ENCODE results near the gene MAPK8IP2. TPM values are rescaled to one million over a fixed set of nuclear protein-coding genes. Genes with fewer than 3 reads are reported as not detected.
A peak's percentile ranks its signal among the peaks of the same experiment; 100 is the strongest.

The MAPK8IP2 gene
- total and polyA plus RNA-seq, 2 of the 4 experiments (the other 2 are of a cell fraction) = under 0.01 to 0.14 TPM

DNA sequence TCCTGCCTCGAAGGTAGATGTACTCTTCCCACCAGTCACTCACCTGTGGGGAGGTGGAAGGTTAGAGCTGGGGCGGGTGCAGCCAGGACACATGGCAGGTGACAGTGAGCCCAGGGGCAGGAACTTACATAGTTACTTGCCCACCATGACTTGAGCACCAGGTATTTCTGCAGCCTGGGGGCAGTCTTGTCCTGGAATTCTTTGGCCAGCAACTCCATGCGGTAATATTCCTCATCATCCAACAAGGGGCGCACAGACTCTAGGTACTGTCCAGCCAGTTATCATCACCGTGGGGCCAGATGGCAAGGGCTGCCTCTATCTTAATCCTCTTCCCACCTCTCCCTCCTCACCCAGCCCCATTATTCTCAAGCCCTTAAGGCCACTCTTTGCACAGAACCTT, 24.5 kb upstream of the MAPK8IP2 start:
- Histone ChIP-seq H3K79me1 (ENCODE audit: low read depth in 1 of 2, low read length in 2 of 2) (peaks cover 1 to 17% of the 10 kb centered on the region in 2 experiments; a peak in 3 of 4 replicates), H4K91ac (ENCODE audit: insufficient read depth, low read depth, low read length) (no peak overlapping the region), H3K36me3 (ENCODE audit: control insufficient read depth, insufficient read depth, low read length) (peaks cover 2% of the 10 kb centered on the region; the same call in 1 of the 2 replicates), H3K9me1 (ENCODE audit: insufficient read depth, low read length) (peaks cover 19% of the 10 kb centered on the region), H2BK20ac (ENCODE audit: low read depth, low read length) (no peak overlapping the region), H3K4me2 (ENCODE audit: low read depth, low read length) (no peak overlapping the region), H3K23ac (ENCODE audit: low read depth, low read length) (no peak overlapping the region), H3K27me3 (ENCODE audit: control insufficient read depth, insufficient read depth, low read length) (no peaks in the 10 kb centered on the region), H3K18ac (ENCODE audit: low read depth, low read length) (no peak overlapping the region), H2BK15ac (ENCODE audit: low read depth, low read length) (no peak overlapping the region), H3K9me3 (ENCODE audit: control insufficient read depth, insufficient read depth, low read length) (no peaks in the 10 kb centered on the region), H3K4me3 (ENCODE audit: insufficient read depth, low read depth, low read length) (no peak overlapping the region), H3K56ac (ENCODE audit: extremely low read depth, insufficient read depth, low read length) (no peak overlapping the region), H3K9ac (ENCODE audit: low read depth, low read length) (no peak overlapping the region), H3K14ac (replicated peaks; ENCODE audit: low read depth, low read length) (no peak overlapping the region), H2BK5ac (ENCODE audit: low read depth, low read length, poor library complexity, severe bottlenecking) (no peak overlapping the region), H3K4me1 (ENCODE audit: control insufficient read depth, insufficient read depth, low read length) (peaks cover 12% of the 10 kb centered on the region), H4K5ac (ENCODE audit: low read depth, low read length) (no peak overlapping the region), H4K8ac (ENCODE audit: low read depth in 2 of 2, low read length in 2 of 2) (no peak overlapping the region), H2AK9ac (replicated peaks; ENCODE audit: low read depth, low read length, poor library complexity) (no peak overlapping the region), H3K27ac (ENCODE audit: insufficient read depth, low read length) (no peak overlapping the region), H4K20me1 (ENCODE audit: insufficient read depth, low read length) (no peaks in the 10 kb centered on the region), H2AFZ (replicated peaks; ENCODE audit: low read length, poor library complexity) (no peak overlapping the region), H2BK120ac (ENCODE audit: low read depth, low read length) (no peak overlapping the region), H2AK5ac (ENCODE audit: low read depth, low read length) (no peak overlapping the region), H3K4ac (ENCODE audit: low read depth, low read length) (no peak overlapping the region)
- intact Hi-C loops (cut with micrococcal nuclease) (loop anchor here (5.0 kb wide), 1 partner anchor 46 kb away; no protein-coding TSS in a partner anchor), in situ Hi-C loops (cut with MboI; ENCODE audit: low sequenced_read_pairs) (loop anchor here (5.0 kb wide), 1 partner anchor 49 kb away; the partner anchor contains the start of gene SCO2), dilution Hi-C loops (cut with HindIII; ENCODE audit: low sequenced_read_pairs, unreplicated experiment) (no loop called here)
- CTCF ChIA-PET = no interaction called here
- WGBS, 2 experiments (ENCODE audit: extremely low coverage in 2 of 2, insufficient read length in 1 of 2) = 43% methylated on average over 1 of the region's 5 CpGs; no CpG with 5 or more reads in 1 of the 2 experiments
- BruUV-seq (replicated peaks) = no TSS peak
- no peak for TF ChIP-seq POLR2A (IDR thresholded peaks at IDR 0.05; ENCODE audit: low read depth, low read length)
- no peak for TF ChIP-seq MAZ (IDR thresholded peaks at IDR 0.05; ENCODE audit: borderline replicate concordance, low read depth, low read length)
- TF ChIP-seq, protein P1, sequence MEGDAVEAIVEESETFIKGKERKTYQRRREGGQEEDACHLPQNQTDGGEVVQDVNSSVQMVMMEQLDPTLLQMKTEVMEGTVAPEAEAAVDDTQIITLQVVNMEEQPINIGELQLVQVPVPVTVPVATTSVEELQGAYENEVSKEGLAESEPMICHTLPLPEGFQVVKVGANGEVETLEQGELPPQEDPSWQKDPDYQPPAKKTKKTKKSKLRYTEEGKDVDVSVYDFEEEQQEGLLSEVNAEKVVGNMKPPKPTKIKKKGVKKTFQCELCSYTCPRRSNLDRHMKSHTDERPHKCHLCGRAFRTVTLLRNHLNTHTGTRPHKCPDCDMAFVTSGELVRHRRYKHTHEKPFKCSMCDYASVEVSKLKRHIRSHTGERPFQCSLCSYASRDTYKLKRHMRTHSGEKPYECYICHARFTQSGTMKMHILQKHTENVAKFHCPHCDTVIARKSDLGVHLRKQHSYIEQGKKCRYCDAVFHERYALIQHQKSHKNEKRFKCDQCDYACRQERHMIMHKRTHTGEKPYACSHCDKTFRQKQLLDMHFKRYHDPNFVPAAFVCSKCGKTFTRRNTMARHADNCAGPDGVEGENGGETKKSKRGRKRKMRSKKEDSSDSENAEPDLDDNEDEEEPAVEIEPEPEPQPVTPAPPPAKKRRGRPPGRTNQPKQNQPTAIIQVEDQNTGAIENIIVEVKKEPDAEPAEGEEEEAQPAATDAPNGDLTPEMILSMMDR (conservative IDR thresholded peaks at IDR 0.05; ENCODE audit: low read depth, low read length) = peak; percentile 60
- peak; percentile 61 for TF ChIP-seq RAD21 (IDR thresholded peaks at IDR 0.05; ENCODE audit: low read length)
- TF ChIP-seq SMC3 (IDR thresholded peaks at IDR 0.05; ENCODE audit: low read depth, low read length) = peak; percentile 30; the same call in 1 of the 2 replicates
- no peak for TF ChIP-seq CEBPB (IDR thresholded peaks at IDR 0.05; ENCODE audit: low read depth, low read length)
- ATAC-seq (ENCODE audit: low read depth) (0 out of 2 replicates have a peak, but pooled peaks have one; percentile 38), DNase-seq (peak; percentile 44)
- POLR2A ChIA-PET (ENCODE audit: unreplicated experiment) = no interaction called here
